HepG2 (cell line): Measurements from ENCODE around the gene SYTL1. TPM values are rescaled to one million over a fixed set of nuclear protein-coding genes. Genes with fewer than 3 reads are reported as not detected.
A peak's percentile ranks its signal among the peaks of the same experiment; 100 is the strongest.

Source experiments
- CBX1 ChIP-seq: IDR thresholded peaks from one replicate; pipeline ENCODE4 v1.6.1; 2016; ENCODE audit warnings: antibody characterized with exemption, low read depth
- GABPA ChIP-seq, 2 experiments: IDR thresholded peaks; 2 replicates each; pipeline ENCODE4 v1.6.1; 2011 to 2016; ENCODE audit warnings: low read depth in 2 of 2, low read length in 1 of 2, missing biosample characterization in 1 of 2, missing genetic modification characterization in 1 of 2
- HOXA9 ChIP-seq: sonication (generic); formaldehyde crosslinking; IDR thresholded peaks from 2 replicates; pipeline ENCODE4 v1.8.1; 2022; ENCODE audit warnings: missing genetic modification reagents, mild to moderate bottlenecking, moderate library complexity, borderline replicate concordance
- ISL2 ChIP-seq: sonication (generic); formaldehyde crosslinking; IDR thresholded peaks from 2 replicates; pipeline ENCODE4 v1.5.0; 2020; ENCODE audit warnings: missing genetic modification reagents
- JDP2 ChIP-seq: sonication (generic); formaldehyde crosslinking; IDR thresholded peaks from 2 replicates; pipeline ENCODE4 v1.8.1; 2022; ENCODE audit warnings: missing genetic modification reagents, borderline replicate concordance
- KDM2A ChIP-seq: sonication (generic); formaldehyde crosslinking; IDR thresholded peaks from 2 replicates; pipeline ENCODE4 v1.4.0; 2020; ENCODE audit warnings: low read depth, missing genetic modification reagents, borderline replicate concordance
- MEIS1 ChIP-seq: sonication (generic); formaldehyde crosslinking; IDR thresholded peaks from 2 replicates; pipeline ENCODE4 v1.9.0; 2021; ENCODE audit warnings: mild to moderate bottlenecking, missing genetic modification reagents, moderate library complexity, borderline replicate concordance
- MLXIP ChIP-seq: sonication (generic); formaldehyde crosslinking; IDR thresholded peaks from 2 replicates; pipeline ENCODE4 v1.9.0; 2021; ENCODE audit warnings: missing genetic modification reagents, borderline replicate concordance
- MTA3 ChIP-seq: sonication (generic); formaldehyde crosslinking; IDR thresholded peaks from 2 replicates; pipeline ENCODE4 v1.4.0; 2020; ENCODE audit warnings: missing genetic modification reagents
- RORA ChIP-seq: sonication (generic); formaldehyde crosslinking; IDR thresholded peaks from 2 replicates; pipeline ENCODE4 v1.5.0; 2020; ENCODE audit warnings: mild to moderate bottlenecking, missing genetic modification reagents, moderate library complexity
- SOX13 ChIP-seq, 3 experiments: fragments of 450-650 bp in 1 of 3; sonication (generic) in 1 of 3; formaldehyde crosslinking in 1 of 3; IDR thresholded peaks in 2 of 3; conservative IDR thresholded peaks in 1 of 3; 2 replicates each; pipeline versions ENCODE4 v1.5.0 to v1.6.1; 2016 to 2020; ENCODE audit warnings: antibody characterized with exemption in 1 of 3, mild to moderate bottlenecking in 1 of 3, missing compliant biosample characterization in 1 of 3, missing genetic modification reagents in 1 of 3, moderate library complexity in 1 of 3
- SPEN ChIP-seq: sonication (generic); formaldehyde crosslinking; IDR thresholded peaks from 2 replicates; pipeline ENCODE4 v1.5.1; 2020; ENCODE audit warnings: low read depth, mild to moderate bottlenecking, missing genetic modification reagents
- U2AF1 ChIP-seq: fragments of 200-400 bp; formaldehyde crosslinking; optimal IDR thresholded peaks from 2 replicates; pipeline ENCODE3; 2017; ENCODE audit warnings: mild to moderate bottlenecking, low read depth, low read length
- XBP1 ChIP-seq: sonication (generic); formaldehyde crosslinking; IDR thresholded peaks from 2 replicates; pipeline ENCODE4 v1.5.0; 2020; ENCODE audit warnings: missing genetic modification reagents
- ZBTB33 ChIP-seq: sonication (generic); formaldehyde crosslinking; IDR thresholded peaks from 2 replicates; pipeline ENCODE4 v1.4.0; 2020; ENCODE audit warnings: missing genetic modification reagents
- ZBTB49 ChIP-seq: sonication (generic); formaldehyde crosslinking; IDR thresholded peaks from 2 replicates; pipeline ENCODE4 v1.4.0; 2020; ENCODE audit warnings: missing genetic modification reagents, borderline replicate concordance
- ZFP1 ChIP-seq: IDR thresholded peaks from 2 replicates; pipeline ENCODE4 v1.6.1; 2016
- ZFP62 ChIP-seq: sonication (generic); formaldehyde crosslinking; IDR thresholded peaks from 2 replicates; pipeline ENCODE4 v1.4.0; 2020; ENCODE audit warnings: missing genetic modification reagents
- ZMYM3 ChIP-seq: sonication (generic); formaldehyde crosslinking; IDR thresholded peaks from 2 replicates; pipeline ENCODE4 v1.5.1; 2020; ENCODE audit warnings: mild to moderate bottlenecking, missing genetic modification reagents
- ZNF24 ChIP-seq: fragments of 450-650 bp; IDR thresholded peaks from 2 replicates; pipeline ENCODE4 v1.6.1; 2017; ENCODE audit warnings: antibody characterized with exemption, mild to moderate bottlenecking
- ZNF3 ChIP-seq: IDR thresholded peaks from 2 replicates; pipeline ENCODE4 v1.7.0; 2017; ENCODE audit warnings: inconsistent platforms
- ZNF792 ChIP-seq: IDR thresholded peaks from 2 replicates; pipeline ENCODE4 v1.6.1; 2016
- ZSCAN31 ChIP-seq: sonication (generic); formaldehyde crosslinking; IDR thresholded peaks from 2 replicates; pipeline ENCODE4 v1.5.0; 2020; ENCODE audit warnings: low read depth, mild to moderate bottlenecking, missing genetic modification reagents
- polyA plus RNA-seq, 8 experiments: library from polyadenylated mRNA; depleted of rRNA in 3 of 8; stranded (reverse) in 7 of 8; unstranded in 1 of 8; fragments of >200 nt; fragmentation: Illumina TruSeq in 4 of 8; extraction: Trizol in 4 of 8; gene quantifications; 2 replicates each; pipeline versions ENCODE4 v1.2.1 to v1.2.3, GENCODE V29; 2011 to 2016; ENCODE audit warnings: low read depth in 4 of 8, missing spikeins in 1 of 8, mixed read lengths in 1 of 8; ENCODE audit not compliant: insufficient read depth in 1 of 8
- total RNA-seq, 5 experiments: library from RNA; depleted of rRNA; stranded (reverse); fragments of >200 nt; fragmentation: Illumina TruSeq; extraction: Trizol; gene quantifications; 2 replicates each; pipeline ENCODE4 v1.2.3, GENCODE V29; 2016; ENCODE audit warnings: low read depth in 1 of 5

SYTL1 gene
- total and polyA plus RNA-seq, 2 of the 13 experiments (the other 11 are each of a cell fraction or from before 2014, with no cell fraction given), result 11.1 to 17.8 TPM

GRCh38 chr1:27342778-27343638, 1.2 kb downstream of the SYTL1 start (continued):
- no peak for TF ChIP-seq RORA (CRISPR knock-in tag)
- TF ChIP-seq GABPA (IDR thresholded peaks at IDR 0.05; ENCODE audit: low read depth, low read length), result no peak
- peak; percentile 18; the same call in 1 of the 2 replicates for TF ChIP-seq GABPA (CRISPR knock-in tag; IDR thresholded peaks at IDR 0.05; ENCODE audit: low read depth)
- TF ChIP-seq ZNF3 (CRISPR knock-in tag), result no peak
- TF ChIP-seq CBX1, result no peak
- TF ChIP-seq ZFP1 (CRISPR knock-in tag), result no peak
- peak; percentile 30; the same call in 1 of the 2 replicates for TF ChIP-seq SPEN (CRISPR knock-in tag)
- TF ChIP-seq ZMYM3 (CRISPR knock-in tag), result no peak
- TF ChIP-seq ZSCAN31 (CRISPR knock-in tag), result peak; percentile 38; the same call in 1 of the 2 replicates
- no peak for TF ChIP-seq SOX13 (IDR thresholded peaks at IDR 0.05)
- peak in 1 of 2 experiments; percentile 43; a peak in 2 of 4 replicates for TF ChIP-seq SOX13 (CRISPR knock-in tag; conservative IDR thresholded peaks at IDR 0.05 in 1 of 2, IDR thresholded peaks at IDR 0.05 in 1 of 2)
- TF ChIP-seq MEIS1, result 0 out of 2 replicates have a peak, but pooled peaks have one; percentile 26
- TF ChIP-seq ZBTB49, result no peak
- TF ChIP-seq JDP2 (CRISPR knock-in tag), result no peak
- TF ChIP-seq U2AF1, result no peak
- TF ChIP-seq HOXA9, result peak; percentile 69; the same call in 1 of the 2 replicates
- no peak for TF ChIP-seq ZNF24
- TF ChIP-seq XBP1 (CRISPR knock-in tag), result no peak
- TF ChIP-seq MTA3, result no peak
- TF ChIP-seq MLXIP (CRISPR knock-in tag), result no peak
- no peak for TF ChIP-seq ISL2 (CRISPR knock-in tag)
- no peak for TF ChIP-seq ZFP62
- no peak for TF ChIP-seq ZNF792
- TF ChIP-seq KDM2A (CRISPR knock-in tag), result peak; percentile 60
- no peak for TF ChIP-seq ZBTB33 (CRISPR knock-in tag)
